ENCODE results near the gene TECPR1. TPM values are rescaled to one million over a fixed set of nuclear protein-coding genes. Genes with fewer than 3 reads are reported as not detected.

Gene TECPR1
- total and polyA plus RNA-seq, 2 of the 4 experiments (the other 2 are of a cell fraction), result 11.5 to 14.7 TPM

GRCh38 chr7:98235901-98236300 lies 16.1 kb downstream of the TECPR1 start:
- dilution Hi-C loops (cut with HindIII; ENCODE audit: low sequenced_read_pairs, unreplicated experiment), result no loop called here
- H4K91ac ChIP-seq (ENCODE audit: insufficient read depth, low read depth, low read length), result no peak overlapping the region
- no peak for DNase-seq

More at GRCh38 chr7:98235901-98236300, 16.1 kb downstream of the TECPR1 start:
- Histone ChIP-seq H2BK20ac (ENCODE audit: low read depth, low read length) (no peak overlapping the region), H3K79me1 (ENCODE audit: low read depth in 1 of 2, low read length in 2 of 2) (no peaks in the 10 kb centered on the region), H3K4me3 (ENCODE audit: insufficient read depth, low read depth, low read length) (no peak overlapping the region), H2BK5ac (ENCODE audit: low read depth, low read length, poor library complexity, severe bottlenecking) (no peak overlapping the region), H3K9ac (ENCODE audit: low read depth, low read length) (no peak overlapping the region), H3K9me3 (ENCODE audit: control insufficient read depth, insufficient read depth, low read length) (no peaks in the 10 kb centered on the region), H3K14ac (replicated peaks; ENCODE audit: low read depth, low read length) (no peak overlapping the region), H2AFZ (replicated peaks; ENCODE audit: low read length, poor library complexity) (no peak overlapping the region), H3K4ac (ENCODE audit: low read depth, low read length) (no peak overlapping the region), H4K20me1 (ENCODE audit: insufficient read depth, low read length) (no peaks in the 10 kb centered on the region), H3K56ac (ENCODE audit: extremely low read depth, insufficient read depth, low read length) (no peak overlapping the region), H3K27ac (ENCODE audit: insufficient read depth, low read length) (no peak overlapping the region), H3K36me3 (ENCODE audit: control insufficient read depth, insufficient read depth, low read length) (peaks cover 28% of the 10 kb centered on the region), H3K23ac (ENCODE audit: low read depth, low read length) (no peak overlapping the region), H3K4me1 (ENCODE audit: control insufficient read depth, insufficient read depth, low read length) (no peaks in the 10 kb centered on the region), H3K9me1 (ENCODE audit: insufficient read depth, low read length) (peaks cover 4% of the 10 kb centered on the region; the same call in 1 of the 2 replicates), H3K18ac (ENCODE audit: low read depth, low read length) (no peak overlapping the region), H3K27me3 (ENCODE audit: control insufficient read depth, insufficient read depth, low read length) (no peaks in the 10 kb centered on the region), H2BK120ac (ENCODE audit: low read depth, low read length) (no peak overlapping the region), H2AK9ac (replicated peaks; ENCODE audit: low read depth, low read length, poor library complexity) (no peak overlapping the region), H2AK5ac (ENCODE audit: low read depth, low read length) (no peak overlapping the region), H2BK15ac (ENCODE audit: low read depth, low read length) (no peak overlapping the region), H4K5ac (ENCODE audit: low read depth, low read length) (no peak overlapping the region), H3K4me2 (ENCODE audit: low read depth, low read length) (no peak overlapping the region), H4K8ac (ENCODE audit: low read depth in 2 of 2, low read length in 2 of 2) (no peak overlapping the region)
- in situ Hi-C loops (cut with MboI; ENCODE audit: low sequenced_read_pairs) (loop anchor here (10.0 kb wide), 1 partner anchor 211 kb away; no protein-coding TSS in a partner anchor), intact Hi-C loops (cut with micrococcal nuclease) (no loop called here)
- POLR2A ChIA-PET (ENCODE audit: unreplicated experiment), result interaction anchor here (0.6 kb wide), 1 partner anchor 1727 kb away, joined by 3 read pairs; no protein-coding TSS in a partner anchor
- CTCF ChIA-PET, result no interaction called here
- ATAC-seq (ENCODE audit: low read depth), result no peak
- TF ChIP-seq MAFK (IDR thresholded peaks at IDR 0.05; ENCODE audit: low read depth, low read length), result no peak
- TF ChIP-seq MXI1 (IDR thresholded peaks at IDR 0.05; ENCODE audit: borderline replicate concordance, low read depth, low read length), result no peak
- no peak for TF ChIP-seq RAD21 (IDR thresholded peaks at IDR 0.05; ENCODE audit: low read length)
- TF ChIP-seq SMC3 (IDR thresholded peaks at IDR 0.05; ENCODE audit: low read depth, low read length), result no peak
- TF ChIP-seq, protein P1, sequence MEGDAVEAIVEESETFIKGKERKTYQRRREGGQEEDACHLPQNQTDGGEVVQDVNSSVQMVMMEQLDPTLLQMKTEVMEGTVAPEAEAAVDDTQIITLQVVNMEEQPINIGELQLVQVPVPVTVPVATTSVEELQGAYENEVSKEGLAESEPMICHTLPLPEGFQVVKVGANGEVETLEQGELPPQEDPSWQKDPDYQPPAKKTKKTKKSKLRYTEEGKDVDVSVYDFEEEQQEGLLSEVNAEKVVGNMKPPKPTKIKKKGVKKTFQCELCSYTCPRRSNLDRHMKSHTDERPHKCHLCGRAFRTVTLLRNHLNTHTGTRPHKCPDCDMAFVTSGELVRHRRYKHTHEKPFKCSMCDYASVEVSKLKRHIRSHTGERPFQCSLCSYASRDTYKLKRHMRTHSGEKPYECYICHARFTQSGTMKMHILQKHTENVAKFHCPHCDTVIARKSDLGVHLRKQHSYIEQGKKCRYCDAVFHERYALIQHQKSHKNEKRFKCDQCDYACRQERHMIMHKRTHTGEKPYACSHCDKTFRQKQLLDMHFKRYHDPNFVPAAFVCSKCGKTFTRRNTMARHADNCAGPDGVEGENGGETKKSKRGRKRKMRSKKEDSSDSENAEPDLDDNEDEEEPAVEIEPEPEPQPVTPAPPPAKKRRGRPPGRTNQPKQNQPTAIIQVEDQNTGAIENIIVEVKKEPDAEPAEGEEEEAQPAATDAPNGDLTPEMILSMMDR (conservative IDR thresholded peaks at IDR 0.05; ENCODE audit: low read depth, low read length), result no peak
- TF ChIP-seq CEBPB (IDR thresholded peaks at IDR 0.05; ENCODE audit: low read depth, low read length), result no peak
- TF ChIP-seq RFX5 (IDR thresholded peaks at IDR 0.05; ENCODE audit: low read depth, low read length), result no peak
- TF ChIP-seq CHD1 (IDR thresholded peaks at IDR 0.05; ENCODE audit: low read depth, low read length), result no peak
- TF ChIP-seq FOS (IDR thresholded peaks at IDR 0.05; ENCODE audit: low read depth, low read length), result no peak
- TF ChIP-seq, protein P2, sequence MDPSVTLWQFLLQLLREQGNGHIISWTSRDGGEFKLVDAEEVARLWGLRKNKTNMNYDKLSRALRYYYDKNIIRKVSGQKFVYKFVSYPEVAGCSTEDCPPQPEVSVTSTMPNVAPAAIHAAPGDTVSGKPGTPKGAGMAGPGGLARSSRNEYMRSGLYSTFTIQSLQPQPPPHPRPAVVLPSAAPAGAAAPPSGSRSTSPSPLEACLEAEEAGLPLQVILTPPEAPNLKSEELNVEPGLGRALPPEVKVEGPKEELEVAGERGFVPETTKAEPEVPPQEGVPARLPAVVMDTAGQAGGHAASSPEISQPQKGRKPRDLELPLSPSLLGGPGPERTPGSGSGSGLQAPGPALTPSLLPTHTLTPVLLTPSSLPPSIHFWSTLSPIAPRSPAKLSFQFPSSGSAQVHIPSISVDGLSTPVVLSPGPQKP (IDR thresholded peaks at IDR 0.05; ENCODE audit: borderline replicate concordance, low read depth, low read length), result no peak
- TF ChIP-seq, protein P3, sequence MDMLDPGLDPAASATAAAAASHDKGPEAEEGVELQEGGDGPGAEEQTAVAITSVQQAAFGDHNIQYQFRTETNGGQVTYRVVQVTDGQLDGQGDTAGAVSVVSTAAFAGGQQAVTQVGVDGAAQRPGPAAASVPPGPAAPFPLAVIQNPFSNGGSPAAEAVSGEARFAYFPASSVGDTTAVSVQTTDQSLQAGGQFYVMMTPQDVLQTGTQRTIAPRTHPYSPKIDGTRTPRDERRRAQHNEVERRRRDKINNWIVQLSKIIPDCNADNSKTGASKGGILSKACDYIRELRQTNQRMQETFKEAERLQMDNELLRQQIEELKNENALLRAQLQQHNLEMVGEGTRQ (IDR thresholded peaks at IDR 0.05; ENCODE audit: low read depth, low read length), result no peak
- no peak for TF ChIP-seq POLR2A (IDR thresholded peaks at IDR 0.05; ENCODE audit: low read depth, low read length)
- TF ChIP-seq BHLHE40 (IDR thresholded peaks at IDR 0.05; ENCODE audit: low read depth, low read length), result no peak
- no TSS peak for BruUV-seq (replicated peaks)
- 94% methylated on average over 7 of the region's 11 CpGs; no CpG with 5 or more reads in 1 of the 2 experiments for WGBS, 2 experiments (ENCODE audit: extremely low coverage in 2 of 2, insufficient read length in 1 of 2)

All from IMR-90 (cell line).